ENCODE data around the gene SYT10.

Gene SYT10

GRCh38 chr12:33439587-33440011 lies at the start of gene SYT10:
TSS of gene SYT10 (minus strand) at chr12:33439819. CDS start at chr12:33439522, 297 bp downstream.
- ChIA-PET POLR2A (no interaction called here), CTCF (no interaction called here)
- no peak for DNase-seq (ENCODE audit: extremely low spot score)

GRCh38 chr12:33488036-33488435 lies 48.4 kb upstream of the SYT10 start:
- POLR2A ChIA-PET, result no interaction called here

More at GRCh38 chr12:33439587-33440011, at the start of gene SYT10:
- TF ChIP-seq SP1 (IDR thresholded peaks at IDR 0.05), result no peak
- no peak for TF ChIP-seq L3MBTL2 (conservative IDR thresholded peaks at IDR 0.05)
- no peak for TF ChIP-seq SUZ12 (IDR thresholded peaks at IDR 0.05)

GRCh38 chr12:33486058-33486457 lies 46.4 kb upstream of the SYT10 start:
- ChIA-PET CTCF (no interaction called here), POLR2A (no interaction called here)
- DNase-seq (ENCODE audit: extremely low spot score), result no peak
- TF ChIP-seq SUZ12 (IDR thresholded peaks at IDR 0.05) (no peak), ELF4 (IDR thresholded peaks at IDR 0.05) (no peak), ARNT (IDR thresholded peaks at IDR 0.05) (no peak), HDGF (IDR thresholded peaks at IDR 0.05; ENCODE audit: borderline replicate concordance) (no peak)

More at GRCh38 chr12:33488036-33488435, 48.4 kb upstream of the SYT10 start:
- DNase-seq (ENCODE audit: extremely low spot score), result no peak
- CTCF ChIA-PET, result no interaction called here
- no peak for TF ChIP-seq SUZ12 (IDR thresholded peaks at IDR 0.05)
- no peak for TF ChIP-seq SP1 (IDR thresholded peaks at IDR 0.05)
- TF ChIP-seq PKNOX1 (IDR thresholded peaks at IDR 0.05), result no peak
- no peak for TF ChIP-seq NFRKB (IDR thresholded peaks at IDR 0.05)

GRCh38 chr12:33484161-33484560 lies 44.5 kb upstream of the SYT10 start:
- ChIA-PET POLR2A (no interaction called here), CTCF (no interaction called here)
- no peak for TF ChIP-seq HDGF (IDR thresholded peaks at IDR 0.05; ENCODE audit: borderline replicate concordance)
- no peak for TF ChIP-seq NFRKB (IDR thresholded peaks at IDR 0.05)
- no peak for TF ChIP-seq SUZ12 (IDR thresholded peaks at IDR 0.05)
- no peak for TF ChIP-seq CTBP1 (IDR thresholded peaks at IDR 0.05; ENCODE audit: borderline replicate concordance)
- no peak for TF ChIP-seq LEF1 (IDR thresholded peaks at IDR 0.05; ENCODE audit: borderline replicate concordance)
- no peak for TF ChIP-seq ARNT (IDR thresholded peaks at IDR 0.05)
- TF ChIP-seq L3MBTL2 (conservative IDR thresholded peaks at IDR 0.05), result no peak
- TF ChIP-seq FOXA1 (IDR thresholded peaks at IDR 0.05), result no peak
- no peak for TF ChIP-seq FOXM1 (IDR thresholded peaks at IDR 0.05; ENCODE audit: borderline replicate concordance)
- no peak for DNase-seq (ENCODE audit: extremely low spot score)

- DNase-seq (ENCODE audit: extremely low spot score), result no peak
- TF ChIP-seq TARDBP (IDR thresholded peaks at IDR 0.05) (no peak), ARNT (IDR thresholded peaks at IDR 0.05) (no peak), BHLHE40 (IDR thresholded peaks at IDR 0.05; ENCODE audit: borderline replicate concordance) (no peak), NFRKB (IDR thresholded peaks at IDR 0.05) (no peak), LEF1 (IDR thresholded peaks at IDR 0.05; ENCODE audit: borderline replicate concordance) (no peak), L3MBTL2 (conservative IDR thresholded peaks at IDR 0.05) (no peak), FOXM1 (IDR thresholded peaks at IDR 0.05; ENCODE audit: borderline replicate concordance) (no peak)
- ChIA-PET POLR2A (no interaction called here), CTCF (no interaction called here)
Measured at GRCh38 chr12:33480366-33480765, 40.7 kb upstream of the SYT10 start.

GRCh38 chr12:33476058-33476457 lies 36.4 kb upstream of the SYT10 start:
- ChIA-PET CTCF (no interaction called here), POLR2A (no interaction called here)
- TF ChIP-seq ARNT (IDR thresholded peaks at IDR 0.05) (no peak), SP1 (IDR thresholded peaks at IDR 0.05) (no peak), LEF1 (IDR thresholded peaks at IDR 0.05; ENCODE audit: borderline replicate concordance) (no peak), ELF4 (IDR thresholded peaks at IDR 0.05) (no peak), HDGF (IDR thresholded peaks at IDR 0.05; ENCODE audit: borderline replicate concordance) (no peak), PKNOX1 (IDR thresholded peaks at IDR 0.05) (no peak), FOXM1 (IDR thresholded peaks at IDR 0.05; ENCODE audit: borderline replicate concordance) (no peak), TARDBP (IDR thresholded peaks at IDR 0.05) (no peak), FOXK2 (IDR thresholded peaks at IDR 0.05) (no peak), SUZ12 (IDR thresholded peaks at IDR 0.05) (no peak), NFRKB (IDR thresholded peaks at IDR 0.05) (no peak), ZNF384 (IDR thresholded peaks at IDR 0.05) (no peak), CTBP1 (IDR thresholded peaks at IDR 0.05; ENCODE audit: borderline replicate concordance) (no peak), BHLHE40 (IDR thresholded peaks at IDR 0.05; ENCODE audit: borderline replicate concordance) (no peak), FOXA1 (IDR thresholded peaks at IDR 0.05) (no peak), L3MBTL2 (conservative IDR thresholded peaks at IDR 0.05) (no peak)
- no peak for DNase-seq (ENCODE audit: extremely low spot score)

- CTCF ChIA-PET, result no interaction called here
- no peak for DNase-seq (ENCODE audit: extremely low spot score)
- no peak for TF ChIP-seq FOXM1 (IDR thresholded peaks at IDR 0.05; ENCODE audit: borderline replicate concordance)
- no peak for TF ChIP-seq PKNOX1 (IDR thresholded peaks at IDR 0.05)
- no peak for TF ChIP-seq FOXA1 (IDR thresholded peaks at IDR 0.05)
- TF ChIP-seq CTBP1 (IDR thresholded peaks at IDR 0.05; ENCODE audit: borderline replicate concordance), result no peak
- no peak for TF ChIP-seq SUZ12 (IDR thresholded peaks at IDR 0.05)
- TF ChIP-seq HDGF (IDR thresholded peaks at IDR 0.05; ENCODE audit: borderline replicate concordance), result no peak
- no peak for TF ChIP-seq FOXK2 (IDR thresholded peaks at IDR 0.05)
- no peak for TF ChIP-seq ZNF384 (IDR thresholded peaks at IDR 0.05)
- TF ChIP-seq L3MBTL2 (conservative IDR thresholded peaks at IDR 0.05), result no peak
- TF ChIP-seq LEF1 (IDR thresholded peaks at IDR 0.05; ENCODE audit: borderline replicate concordance), result no peak
- TF ChIP-seq ELF4 (IDR thresholded peaks at IDR 0.05), result no peak
- TF ChIP-seq NFRKB (IDR thresholded peaks at IDR 0.05), result no peak
- no peak for TF ChIP-seq TARDBP (IDR thresholded peaks at IDR 0.05)
- no peak for TF ChIP-seq ARNT (IDR thresholded peaks at IDR 0.05)
- no peak for TF ChIP-seq SP1 (IDR thresholded peaks at IDR 0.05)
- TF ChIP-seq BHLHE40 (IDR thresholded peaks at IDR 0.05; ENCODE audit: borderline replicate concordance), result no peak
- POLR2A ChIA-PET, result no interaction called here
Measured at GRCh38 chr12:33472299-33472698, 32.7 kb upstream of the SYT10 start.

All from HEK293T (cell line).